ENCODE data around the gene APOL5. TPM values are rescaled to one million over a fixed set of nuclear protein-coding genes. Genes with fewer than 3 reads are reported as not detected.

The APOL5 gene
- total and polyA plus RNA-seq, 4 donors: not detected

GRCh38 chr22:35777335-35777975 lies 59.8 kb downstream of the APOL5 start:
- Histone ChIP-seq H3K4me1 (ENCODE audit: control insufficient read depth in 5 of 5, insufficient read depth in 5 of 5, low read length in 5 of 5) (peaks cover 0 to 19% (median 0%) of the 10 kb centered on the region in 5 donors), H3K36me3 (ENCODE audit: control insufficient read depth in 4 of 4, insufficient read depth in 4 of 4, low read length in 4 of 4) (peaks cover 2 to 10% (median 5%) of the 10 kb centered on the region in 4 donors), H3K9ac (ENCODE audit: insufficient read depth in 1 of 2, low read length in 2 of 2) (no peak overlapping the region), H3K4me3 (no peak overlapping the region), H3K27me3 (ENCODE audit: control insufficient read depth in 3 of 3, insufficient read depth in 3 of 3, low read length in 2 of 3) (no peaks in the 10 kb centered on the region), H3K9me3 (ENCODE audit: control insufficient read depth in 4 of 4, insufficient read depth in 3 of 4, low read length in 3 of 4) (no peaks in the 10 kb centered on the region), H3K27ac (ENCODE audit: low read depth in 1 of 2, low read length in 1 of 2) (no peak overlapping the region)
- no peak for DNase-seq
- ATAC-seq (ENCODE audit: insufficient read depth, low FRiP score): no peak
- 86 to 87% methylated on average over 4 of the region's 4 CpGs for WGBS, 2 donors
- TF ChIP-seq CTCF (IDR thresholded peaks at IDR 0.05; ENCODE audit: control extremely low read depth, extremely low read depth): no peak

Other genes starting within 250 kb of the APOL5 start
- gene RASD2, start 177.0 kb upstream of the APOL5 start, total RNA-seq: 1 to 10 TPM in 1 of 2 donors, under 1 TPM in 1; 0.14 to 1.1 TPM
- gene RASD2, start 177.0 kb upstream of the APOL5 start, polyA plus RNA-seq: under 1 TPM; 0.40 to 0.47 TPM
- 1 to 10 TPM; 1.5 to 2.0 TPM for gene MB, start 100.5 kb upstream of the APOL5 start, total RNA-seq
- gene MB, start 100.5 kb upstream of the APOL5 start, polyA plus RNA-seq: 1 to 10 TPM; 1.3 to 3.1 TPM
- gene APOL6, start 69.4 kb upstream of the APOL5 start, total RNA-seq: 10 to 100 TPM; 31.1 to 34.1 TPM
- 10 to 100 TPM in 1 of 2 donors, 1 to 10 TPM in 1; 9.6 to 13.6 TPM for gene APOL6, start 69.4 kb upstream of the APOL5 start, polyA plus RNA-seq